ENCODE data around the gene SATB2.

SATB2 gene

DNA sequence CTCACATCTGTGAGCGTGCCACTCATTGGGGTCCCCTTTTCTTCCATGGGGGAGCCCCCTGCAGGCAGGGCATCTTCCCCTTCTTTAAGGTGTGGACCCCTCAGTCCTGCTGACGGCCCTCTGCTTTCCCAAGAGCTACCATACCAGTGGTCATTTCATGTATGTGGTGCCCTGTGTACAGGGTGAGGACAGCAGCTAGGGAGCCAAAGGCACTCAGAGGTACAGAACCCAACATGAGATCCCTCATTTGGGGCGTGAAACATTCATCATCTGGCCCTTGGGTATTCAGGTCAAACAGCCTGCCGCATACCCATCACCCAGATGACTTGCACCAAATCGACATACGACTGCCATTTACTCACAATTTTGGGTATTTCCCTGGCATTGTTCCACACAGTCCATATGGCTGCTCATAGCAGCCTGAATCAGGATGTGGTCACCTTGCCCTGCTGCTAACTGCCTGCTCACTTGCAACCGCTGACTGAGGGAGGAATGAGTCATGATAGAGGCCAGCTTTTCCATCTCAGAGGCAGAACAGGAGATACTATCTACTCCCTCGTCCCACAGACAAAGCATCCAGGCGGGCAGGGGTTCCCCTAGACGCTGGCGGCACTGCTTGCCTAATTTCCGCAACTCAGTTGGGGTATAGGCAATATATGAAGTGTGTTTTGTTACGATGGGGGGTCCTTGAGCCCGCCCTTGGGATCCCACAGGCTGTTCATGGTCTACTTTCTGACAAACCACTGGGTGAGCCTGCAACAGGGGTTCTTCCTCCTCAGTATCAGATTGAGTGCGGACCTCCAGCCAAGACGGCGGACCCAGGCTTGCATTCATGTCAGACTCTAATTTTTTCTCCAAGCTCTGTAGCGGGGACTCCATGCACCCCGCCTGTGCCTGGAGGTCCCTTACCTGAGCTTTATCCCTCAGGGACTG, 228.6 kb downstream of the SATB2 start:
- DNase-seq, result no peak

DNA sequence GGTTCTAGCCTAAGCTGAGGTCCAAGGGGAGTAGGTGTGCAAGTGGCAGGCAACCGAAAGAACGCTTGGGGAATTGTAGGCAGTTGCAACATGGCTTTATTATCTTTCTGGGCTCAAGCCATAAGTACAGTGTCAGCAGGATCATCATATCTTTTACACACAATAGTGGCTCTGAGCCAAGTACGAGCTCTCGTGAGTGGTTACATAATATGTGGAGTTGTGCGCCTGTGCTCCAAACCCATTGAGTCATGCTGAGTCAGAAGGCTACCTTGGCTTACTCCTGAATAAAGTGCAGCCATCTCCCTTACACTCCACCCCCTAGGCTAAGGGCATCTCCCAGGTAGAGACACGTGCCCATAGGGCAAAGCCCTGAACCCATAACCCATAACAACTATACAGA, 233.9 kb downstream of the SATB2 start:
- no peak for DNase-seq

DNA sequence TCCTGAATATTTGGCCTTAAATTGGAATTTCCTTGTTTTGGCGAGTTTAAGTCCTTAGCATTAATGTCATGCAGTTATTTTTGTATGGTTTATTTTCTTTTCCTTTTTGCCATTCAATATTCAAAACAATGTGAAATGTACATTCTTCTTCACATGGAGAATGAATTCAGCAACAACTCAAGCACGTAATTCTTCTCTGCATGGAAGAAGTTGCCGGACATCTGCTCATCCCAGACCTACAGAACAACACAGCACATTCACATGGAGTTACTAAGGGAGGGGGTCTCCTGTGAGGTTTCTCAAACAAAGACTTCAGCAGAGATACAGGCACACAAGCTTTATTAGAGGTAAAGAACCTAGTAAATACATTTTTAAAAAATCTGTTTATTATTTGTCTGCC, 236.8 kb downstream of the SATB2 start:
- no peak for DNase-seq

DNA sequence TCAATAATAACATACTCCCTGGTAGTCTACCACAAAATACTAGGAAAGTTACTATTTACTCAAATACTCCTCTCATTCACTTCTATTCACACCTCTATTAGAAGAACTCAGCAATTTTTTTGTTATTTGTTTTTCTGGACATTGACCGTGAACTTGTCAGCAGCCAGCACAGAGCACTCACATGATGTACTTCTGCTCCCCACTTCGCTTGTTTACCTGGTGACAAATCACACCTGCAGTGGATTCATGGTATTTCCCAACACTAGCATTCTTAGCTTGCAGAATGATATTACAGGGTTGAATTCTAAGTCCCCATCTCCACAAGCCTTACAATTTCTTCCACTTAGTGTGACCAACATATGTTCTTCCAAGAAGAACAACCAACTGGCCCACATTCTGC, 238.2 kb downstream of the SATB2 start:
- no peak for DNase-seq

All from femur (tissue), 1 donor.